ENCODE results near the gene FLT1. TPM values are rescaled to one million over a fixed set of nuclear protein-coding genes. Genes with fewer than 3 reads are reported as not detected.

FLT1 gene
- polyA plus RNA-seq, 1 donor: 16.2 TPM

DNA sequence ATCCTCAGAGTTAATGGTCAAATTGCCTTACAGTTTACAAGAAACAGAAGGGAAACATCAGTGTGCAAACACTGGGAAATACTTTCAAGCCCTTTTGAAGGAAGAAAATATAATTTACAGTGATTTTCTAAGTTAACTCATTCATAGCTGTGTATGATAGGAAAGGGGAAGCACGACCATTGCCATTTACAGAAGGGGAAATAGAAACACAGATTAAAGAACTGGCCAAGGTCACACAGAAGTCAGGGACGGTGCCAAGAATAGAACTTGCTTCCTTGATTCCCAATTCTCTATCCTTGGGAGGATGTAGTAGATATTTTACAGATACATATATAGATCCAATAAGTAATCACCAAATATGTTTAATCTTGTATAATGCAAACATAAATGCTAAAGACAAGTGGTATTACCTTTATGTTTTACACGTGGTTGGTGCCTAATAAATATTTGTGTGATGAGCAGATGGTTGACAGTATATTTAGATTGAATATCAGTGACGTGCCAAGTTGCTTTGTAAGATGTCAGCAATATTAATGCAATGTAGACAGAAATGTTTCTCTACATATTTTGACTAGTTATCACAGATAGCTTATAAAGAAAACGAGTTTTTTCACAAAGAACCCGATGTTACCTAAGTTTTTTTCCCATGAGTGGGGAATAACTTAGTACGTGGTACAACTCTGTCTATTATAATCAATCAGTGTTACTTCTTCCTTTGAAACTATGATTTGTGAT, 73.1 kb downstream of the FLT1 start:
- no peak for DNase-seq

DNA sequence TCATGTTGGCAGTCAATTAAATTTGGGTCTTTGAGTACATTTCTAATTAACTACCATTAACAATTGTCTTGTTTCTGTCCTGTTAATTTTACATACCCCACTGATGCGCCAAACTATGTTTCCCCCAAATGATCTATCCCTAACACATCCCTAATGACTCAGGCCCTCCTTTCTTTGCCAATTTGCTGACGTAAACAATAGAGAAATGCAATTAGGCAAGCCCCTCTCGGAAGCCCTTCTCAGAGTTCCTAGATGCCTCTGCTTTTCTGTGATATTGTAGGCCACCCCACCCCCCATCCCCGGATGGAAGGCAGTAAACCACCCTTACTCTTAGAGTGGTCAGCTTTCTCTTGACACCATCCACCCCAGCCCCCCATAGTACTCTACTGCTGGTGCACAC, 74.2 kb downstream of the FLT1 start:
- no peak for DNase-seq

DNA sequence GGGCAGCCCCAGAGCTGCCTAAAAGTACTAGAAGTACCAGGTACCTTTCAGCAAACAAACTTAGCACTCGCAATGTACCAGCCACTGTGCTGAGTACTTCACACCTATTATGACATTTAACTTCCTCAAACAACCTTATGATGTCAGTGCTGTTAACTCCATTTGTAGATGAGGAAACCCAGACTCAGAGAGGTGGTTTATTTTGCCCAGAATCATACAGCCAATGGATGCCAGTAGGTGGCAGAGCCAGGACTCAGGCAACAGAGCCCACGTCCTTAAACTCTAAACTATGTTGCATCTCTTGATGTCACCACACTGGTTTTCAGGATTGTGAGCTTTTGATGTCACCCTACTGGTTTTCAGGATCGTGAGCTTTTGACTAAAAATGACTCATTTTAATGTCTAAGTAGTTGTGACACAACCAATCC, 78.9 kb downstream of the FLT1 start:
- DNase-seq: no peak

DNA sequence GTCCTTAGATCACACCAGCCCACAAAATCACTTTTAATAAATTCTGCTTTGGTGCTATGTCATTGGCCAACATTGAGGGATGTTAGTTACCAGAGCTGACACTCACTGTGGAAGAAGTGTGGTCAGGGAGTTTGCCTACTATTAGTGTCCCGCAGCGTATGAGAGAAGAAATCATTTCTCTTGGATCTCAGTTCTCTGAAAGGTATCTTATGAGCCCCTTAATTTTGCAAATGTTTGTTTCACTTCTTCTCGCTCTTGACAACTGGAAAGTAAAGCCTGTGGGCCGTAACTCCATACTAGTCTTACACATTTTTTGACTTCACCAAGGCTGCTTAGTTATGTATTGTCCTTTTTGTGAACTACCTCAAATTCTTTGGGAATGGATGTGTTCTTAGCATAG, 80.9 kb downstream of the FLT1 start:
- DNase-seq: no peak

DNA sequence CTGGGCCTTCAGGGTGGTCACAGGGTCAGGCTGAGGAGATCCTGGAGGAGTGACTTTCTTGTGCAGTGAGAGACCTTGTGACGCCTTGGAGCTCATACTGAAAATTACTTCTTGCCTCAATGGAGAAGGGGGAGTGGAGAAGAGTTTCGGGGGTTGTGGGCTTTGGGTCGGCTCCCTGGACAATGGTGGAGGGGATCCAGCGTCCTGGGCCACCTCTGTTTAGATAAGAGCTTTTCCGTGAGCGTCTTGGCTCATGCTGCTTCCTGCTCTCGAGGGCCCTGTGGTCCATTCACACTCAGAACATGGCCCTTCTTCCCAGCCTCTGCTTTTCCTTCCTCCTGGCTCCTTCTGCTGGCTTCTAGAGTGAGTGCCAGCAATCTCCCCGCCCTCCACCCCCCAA, 81.9 kb downstream of the FLT1 start:
- DNase-seq: no peak

DNA sequence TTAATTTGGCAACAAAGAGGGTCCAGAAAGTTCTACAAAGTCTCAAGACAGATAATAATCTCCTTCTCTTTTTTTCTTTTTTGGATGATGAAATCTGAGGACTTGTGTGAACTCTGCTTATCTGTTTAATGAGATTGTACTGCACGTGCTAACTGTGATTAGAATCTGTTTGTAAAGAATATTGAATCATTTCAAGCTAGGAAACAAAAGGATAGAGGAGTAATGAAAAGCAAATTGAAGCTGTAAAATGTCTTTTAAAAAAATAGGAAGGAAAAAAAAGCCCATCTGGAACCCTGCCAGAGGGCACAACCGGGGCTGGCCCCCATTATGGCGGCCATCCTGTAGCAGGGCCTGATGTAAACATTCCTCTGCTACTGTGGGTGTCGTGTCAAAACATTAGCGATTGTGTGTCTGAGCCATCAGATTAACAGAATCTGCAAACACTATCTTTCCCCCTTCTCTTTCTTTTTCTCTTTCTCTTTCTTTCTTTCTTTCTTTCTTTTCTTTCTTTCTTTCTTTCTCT, 83.0 kb downstream of the FLT1 start:
- DNase-seq: no peak

DNA sequence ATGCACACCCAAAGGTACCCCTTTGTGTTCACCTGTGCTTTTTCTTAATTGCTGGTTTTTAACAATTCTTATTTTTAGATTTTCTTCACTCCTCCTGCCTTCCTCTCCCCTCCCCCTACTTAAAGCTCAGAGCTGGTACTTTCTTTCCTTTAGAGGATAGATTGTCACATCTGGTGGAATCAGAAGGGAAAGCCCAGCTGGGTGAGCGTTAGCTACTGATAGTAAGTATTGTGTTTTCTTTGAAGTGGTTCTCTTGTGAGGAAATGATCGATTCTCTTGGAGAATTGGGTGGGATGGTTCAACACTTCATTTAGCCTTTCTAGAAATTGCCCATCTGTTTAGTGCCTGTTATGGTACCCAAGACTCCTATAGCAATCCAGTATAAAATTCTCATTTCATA, 84.8 kb downstream of the FLT1 start:
- DNase-seq: no peak

DNA sequence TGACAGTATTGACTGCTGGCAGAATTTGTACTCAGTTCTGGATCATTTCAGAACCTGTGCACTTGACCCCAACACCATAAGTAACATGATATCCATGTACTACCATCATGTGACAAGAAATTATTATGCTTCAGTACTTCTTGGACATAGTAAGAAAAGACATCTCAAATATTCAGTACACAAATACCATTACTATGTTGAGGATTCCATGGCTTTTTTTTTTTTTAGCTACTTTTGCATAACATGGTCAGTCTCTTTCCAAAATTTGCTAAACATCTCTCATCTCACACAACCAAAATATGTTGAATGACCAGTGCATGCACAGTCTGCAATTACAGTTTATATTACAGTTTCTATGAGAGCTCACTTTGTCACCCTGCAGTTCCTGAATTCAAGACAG, 85.3 kb downstream of the FLT1 start:
- no peak for DNase-seq

DNA sequence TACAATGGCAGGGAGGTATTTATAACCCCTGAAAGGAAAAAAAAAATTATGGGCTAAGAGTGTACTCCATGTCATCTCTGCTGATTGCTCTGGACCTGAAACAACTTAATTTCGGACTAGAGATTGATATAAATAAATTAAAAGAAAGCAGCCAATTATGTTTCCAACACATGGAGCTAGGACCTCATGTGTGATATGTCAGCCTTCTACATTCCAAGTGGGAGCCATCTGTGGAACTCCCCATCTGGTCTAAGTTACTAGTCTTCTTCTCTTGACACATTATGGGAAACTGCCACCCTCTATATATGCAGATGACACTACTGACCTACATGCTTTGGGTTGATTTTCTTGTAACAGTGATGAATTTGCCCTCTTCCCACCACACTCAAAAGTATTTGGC, 86.1 kb downstream of the FLT1 start:
- no peak for DNase-seq

DNA sequence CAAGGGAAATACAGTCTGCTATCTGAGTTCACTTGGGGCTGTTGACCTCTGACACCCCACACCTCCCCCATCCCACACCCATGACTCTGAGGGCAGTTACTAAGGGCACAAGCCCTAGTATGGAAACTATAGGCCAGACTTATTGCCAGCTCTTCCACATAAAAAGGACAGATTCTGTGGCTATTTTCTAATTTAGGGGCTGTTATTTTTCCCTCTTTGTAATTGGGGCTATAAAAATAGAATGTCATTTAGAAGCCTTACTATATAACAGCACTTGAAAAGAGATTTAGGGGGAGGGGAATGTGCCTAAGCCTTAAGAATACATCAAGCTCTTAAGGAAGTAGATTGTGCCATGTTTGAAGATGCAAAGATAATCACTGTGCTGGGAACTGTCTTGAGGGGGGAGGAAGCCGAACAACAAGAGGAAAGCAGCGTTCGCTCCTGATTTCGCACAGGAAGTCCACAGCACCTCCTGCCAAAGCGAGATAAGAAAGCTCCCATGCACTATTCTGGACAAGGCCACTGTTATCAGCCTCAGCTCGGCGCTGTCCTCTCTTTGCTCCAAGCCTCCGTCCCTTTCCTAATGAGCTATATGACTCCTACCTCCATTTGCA, 86.6 kb downstream of the FLT1 start:
- DNase-seq: no peak

DNA sequence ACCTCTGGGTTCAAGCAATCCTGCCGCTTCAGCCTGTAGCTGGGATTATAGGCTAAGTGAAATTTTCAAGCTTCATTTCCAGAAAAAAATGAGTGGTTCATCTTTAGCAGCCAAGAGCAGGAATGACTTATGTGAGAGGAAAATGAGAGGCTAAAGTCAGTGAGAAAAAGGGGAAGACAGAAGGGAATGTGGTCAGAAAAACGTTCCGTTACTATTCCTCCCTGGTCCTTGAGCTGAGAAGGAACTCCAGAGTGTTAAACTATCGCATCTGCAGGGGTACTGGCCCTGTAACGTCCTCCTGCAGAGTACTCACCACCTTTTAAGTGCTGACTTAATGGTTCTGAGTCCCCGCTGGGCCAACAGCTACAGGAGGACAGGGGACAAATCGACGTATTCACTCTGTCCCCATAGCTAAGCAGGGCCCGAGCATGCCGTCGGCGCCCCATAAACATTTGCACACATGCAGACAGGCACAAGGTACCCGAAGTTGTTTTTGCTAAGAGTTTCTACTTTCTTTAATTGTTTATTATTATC, 88.1 kb downstream of the FLT1 start:
- no peak for DNase-seq

DNA sequence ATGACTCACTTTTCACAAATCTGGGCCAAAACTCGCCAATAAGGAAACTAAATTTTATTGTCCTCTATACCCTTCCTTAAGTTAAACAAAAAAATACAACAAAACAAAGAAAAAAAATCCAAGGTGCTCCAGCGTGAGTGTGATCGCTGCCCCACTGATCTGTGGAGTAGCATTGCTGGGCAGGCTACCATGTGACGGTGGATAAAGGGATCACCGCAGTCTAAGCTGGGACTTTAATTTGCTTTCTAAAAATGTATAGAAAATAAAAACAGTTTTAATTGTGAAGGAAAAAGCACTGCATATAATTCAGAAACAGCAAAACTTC, 92.9 kb downstream of the FLT1 start:
- no peak for DNase-seq

DNA sequence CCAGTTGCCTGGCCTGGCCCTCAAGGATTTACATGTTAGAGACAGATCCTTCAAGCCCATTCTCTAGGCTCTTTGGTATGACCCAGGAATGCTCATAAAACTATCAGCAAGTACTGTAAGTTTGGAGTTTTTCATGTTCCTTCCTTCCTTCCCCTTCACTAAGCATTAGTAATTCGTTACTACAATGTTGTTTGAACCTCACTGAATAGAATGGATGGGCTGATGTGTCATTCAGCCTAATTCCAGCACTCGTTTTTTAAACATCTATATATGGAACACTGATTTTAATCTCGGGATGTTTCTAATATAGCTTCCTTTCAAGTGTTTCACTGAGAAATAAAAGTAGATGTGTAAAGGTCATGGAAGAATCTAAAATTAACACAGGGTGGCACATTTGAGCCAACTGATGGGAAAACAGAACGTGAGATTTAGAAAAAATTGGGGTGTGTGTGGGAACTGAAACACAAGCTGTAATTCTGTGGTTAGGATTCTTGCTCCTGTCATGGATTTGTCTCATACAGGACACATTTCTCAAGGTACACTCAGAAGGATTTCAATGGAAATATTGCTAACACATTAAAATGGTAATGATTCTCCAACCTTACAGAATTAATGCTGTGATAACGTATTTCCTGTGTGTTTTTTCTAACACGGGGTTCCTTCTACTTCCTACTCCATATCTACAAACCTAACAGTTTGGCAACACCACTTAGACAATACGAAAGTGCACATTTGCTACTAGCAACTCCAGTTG, 93.4 kb downstream of the FLT1 start:
- no peak for DNase-seq

DNA sequence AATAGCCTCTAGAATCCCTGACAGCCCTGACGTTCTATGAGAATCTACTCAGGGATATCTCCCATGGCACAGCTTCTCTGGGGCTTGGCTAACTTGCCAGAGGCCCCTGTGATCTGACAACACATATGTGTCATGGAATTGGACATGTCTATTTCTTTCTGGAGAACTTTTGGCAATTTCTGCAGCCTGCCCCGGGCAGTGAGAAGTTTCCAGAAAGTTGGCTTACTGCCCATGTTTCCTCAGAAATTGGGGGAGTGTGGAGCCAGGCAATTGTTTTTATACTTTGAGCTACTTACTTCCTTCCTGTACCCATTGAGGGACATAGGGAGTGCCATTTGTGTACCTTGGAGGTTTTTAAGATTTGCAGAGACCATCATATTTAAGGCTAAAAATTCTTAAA, 98.9 kb downstream of the FLT1 start:
- no peak for DNase-seq

DNA sequence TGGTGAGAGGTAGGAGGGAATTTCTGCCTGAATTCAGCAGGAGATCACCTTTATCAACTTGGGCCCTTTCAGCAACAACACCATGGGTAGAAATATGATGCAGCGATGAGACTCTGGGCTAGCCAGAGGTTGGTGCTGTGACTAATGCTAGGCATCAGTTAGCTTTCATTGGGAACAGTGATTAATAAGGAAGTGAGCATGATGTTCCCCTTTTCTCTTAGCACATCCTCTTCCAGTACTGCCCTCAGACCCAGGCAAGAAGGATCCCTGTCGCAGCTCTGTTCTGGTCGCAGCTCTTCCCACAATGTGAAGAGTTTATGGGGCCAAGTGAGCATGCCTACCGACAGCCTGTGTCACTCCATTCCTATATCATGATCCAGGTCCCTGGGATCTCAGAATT, 100.5 kb downstream of the FLT1 start:
- no peak for DNase-seq

DNA sequence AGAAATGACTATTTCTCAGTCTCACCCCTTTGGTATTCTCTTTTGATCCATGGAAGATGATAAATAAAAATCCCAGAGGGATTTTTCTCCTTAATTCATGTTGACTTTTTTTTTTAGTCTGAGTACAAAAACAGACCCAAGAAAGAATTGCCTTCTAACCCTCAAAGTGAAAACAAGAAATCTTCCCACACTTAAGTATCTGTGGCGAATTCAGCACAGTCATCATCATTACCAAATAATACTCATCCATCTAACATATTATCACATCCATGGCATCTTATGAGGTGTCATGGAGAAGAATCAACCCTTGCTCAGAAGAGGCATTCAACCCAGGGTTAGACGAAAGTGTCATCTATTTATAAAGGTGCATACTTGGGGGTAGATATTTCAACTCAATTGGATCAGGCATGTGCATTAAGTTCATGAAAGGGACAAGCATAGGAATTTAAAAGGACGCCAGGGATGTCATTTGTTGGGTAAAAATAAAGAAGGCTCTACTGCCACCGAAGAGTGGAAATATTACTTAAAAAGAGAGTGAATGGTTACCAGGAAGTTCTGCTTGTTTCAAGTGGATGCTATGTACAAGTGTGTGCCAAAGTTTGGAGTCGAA, 101.9 kb downstream of the FLT1 start:
- DNase-seq: no peak

DNA sequence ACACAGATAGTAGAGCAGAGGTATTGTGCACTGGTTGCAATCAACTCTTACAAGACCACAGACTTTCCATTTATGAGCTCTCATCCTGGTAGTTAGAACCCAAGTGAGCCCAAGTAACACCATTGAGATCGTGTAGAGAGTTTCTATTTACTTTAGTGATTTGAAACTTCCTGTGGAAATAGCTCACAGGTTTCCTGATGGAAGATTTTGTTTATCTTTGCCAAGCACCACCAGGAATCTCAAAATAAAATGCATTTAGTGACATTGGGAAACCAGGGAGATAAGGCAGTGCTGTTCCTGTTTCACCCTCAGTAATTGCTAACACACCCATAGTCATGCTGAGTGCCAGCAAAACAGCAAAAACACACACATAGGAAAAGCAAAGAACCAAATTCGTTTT, 102.5 kb downstream of the FLT1 start:
- no peak for DNase-seq

DNA sequence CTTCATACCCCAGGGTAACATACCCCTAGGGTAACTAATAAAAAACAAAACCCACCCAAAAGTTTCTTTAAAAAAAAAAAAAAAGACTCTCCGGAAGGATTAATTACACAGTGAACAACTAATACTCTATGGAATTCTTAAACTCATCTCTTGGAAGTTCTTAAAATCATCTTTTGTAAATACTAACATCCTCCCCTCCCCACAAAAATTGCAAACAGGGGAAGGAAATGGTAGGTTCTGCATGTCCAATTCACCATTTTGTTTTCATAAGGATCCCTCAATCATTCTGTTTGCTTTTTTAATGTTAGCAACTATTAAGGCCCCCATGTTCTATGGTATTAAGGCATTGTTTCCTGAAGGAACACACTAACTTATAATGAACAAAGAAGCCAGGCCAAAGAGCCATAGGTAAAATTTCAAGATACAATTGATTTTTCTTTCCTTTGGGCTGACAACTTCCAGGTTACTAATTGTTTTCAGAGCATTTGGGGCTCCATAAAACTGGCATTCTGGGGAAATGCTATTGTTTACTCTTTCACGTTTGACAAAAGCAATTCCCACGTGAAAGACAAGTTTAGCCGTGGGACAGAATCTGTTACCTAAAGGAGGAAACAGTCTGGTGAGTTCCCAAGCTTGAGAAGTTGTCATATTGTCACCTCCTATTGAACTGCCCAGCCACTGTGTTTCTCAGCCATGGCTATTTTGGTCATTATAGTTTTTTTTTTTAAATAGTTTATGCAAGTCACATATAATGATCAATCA, 107.0 kb downstream of the FLT1 start:
- DNase-seq: no peak

DNA sequence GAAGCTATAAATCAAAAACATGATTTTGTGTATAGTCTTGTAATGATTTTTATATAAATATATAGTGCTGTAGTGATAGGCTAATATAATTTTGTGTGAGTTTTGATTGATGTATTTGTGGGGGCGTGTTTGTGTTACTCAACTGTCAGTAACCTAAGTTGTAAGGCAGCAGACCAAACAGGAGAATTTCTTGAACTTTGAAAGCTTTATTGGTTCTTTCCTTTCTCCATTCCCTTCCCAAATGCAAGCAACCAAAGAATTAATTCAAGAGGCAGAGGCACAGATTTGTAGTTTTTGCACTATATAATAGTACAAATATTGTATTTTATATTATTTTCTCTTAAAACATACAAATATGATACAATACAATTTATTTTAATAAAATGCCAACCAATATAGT, 109.6 kb downstream of the FLT1 start:
- DNase-seq: no peak

DNA sequence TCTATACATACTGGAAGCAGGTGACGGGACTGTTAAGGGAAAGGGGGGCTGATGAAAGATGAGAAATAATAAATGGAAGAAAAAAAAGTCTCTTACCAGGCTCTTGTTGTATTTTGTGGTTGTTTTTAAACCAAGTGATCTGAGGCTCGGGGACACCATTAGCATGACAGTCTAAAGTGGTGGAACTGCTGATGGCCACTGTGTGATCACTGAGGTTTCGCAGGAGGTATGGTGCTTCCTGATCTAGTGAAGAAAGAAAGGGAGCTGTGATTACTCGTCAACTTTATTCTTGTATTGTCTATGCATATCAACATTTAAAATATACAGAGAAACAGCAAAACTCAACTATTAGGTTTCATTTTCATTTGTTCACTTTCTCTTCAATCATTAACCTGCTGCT, 110.1 kb downstream of the FLT1 start:
- DNase-seq: no peak

DNA sequence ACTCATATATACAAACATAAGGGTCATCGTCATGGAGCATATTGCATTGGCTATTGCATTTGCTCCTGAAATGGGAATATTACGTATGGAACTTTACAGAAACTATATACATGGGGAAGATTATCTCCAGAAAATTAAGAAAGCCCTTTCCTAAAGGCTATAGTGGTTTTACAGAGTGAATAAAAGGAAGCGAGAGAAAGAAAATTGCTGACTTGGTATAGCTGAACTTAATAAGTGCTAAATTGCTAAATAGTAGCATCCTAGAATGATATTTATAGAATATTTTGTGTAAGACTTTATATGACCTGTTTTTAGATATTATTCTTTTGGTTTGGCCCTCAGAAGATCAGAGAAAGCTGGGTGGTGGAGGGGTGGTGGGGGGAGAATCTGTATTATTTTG, 114.6 kb downstream of the FLT1 start:
- DNase-seq: no peak

DNA sequence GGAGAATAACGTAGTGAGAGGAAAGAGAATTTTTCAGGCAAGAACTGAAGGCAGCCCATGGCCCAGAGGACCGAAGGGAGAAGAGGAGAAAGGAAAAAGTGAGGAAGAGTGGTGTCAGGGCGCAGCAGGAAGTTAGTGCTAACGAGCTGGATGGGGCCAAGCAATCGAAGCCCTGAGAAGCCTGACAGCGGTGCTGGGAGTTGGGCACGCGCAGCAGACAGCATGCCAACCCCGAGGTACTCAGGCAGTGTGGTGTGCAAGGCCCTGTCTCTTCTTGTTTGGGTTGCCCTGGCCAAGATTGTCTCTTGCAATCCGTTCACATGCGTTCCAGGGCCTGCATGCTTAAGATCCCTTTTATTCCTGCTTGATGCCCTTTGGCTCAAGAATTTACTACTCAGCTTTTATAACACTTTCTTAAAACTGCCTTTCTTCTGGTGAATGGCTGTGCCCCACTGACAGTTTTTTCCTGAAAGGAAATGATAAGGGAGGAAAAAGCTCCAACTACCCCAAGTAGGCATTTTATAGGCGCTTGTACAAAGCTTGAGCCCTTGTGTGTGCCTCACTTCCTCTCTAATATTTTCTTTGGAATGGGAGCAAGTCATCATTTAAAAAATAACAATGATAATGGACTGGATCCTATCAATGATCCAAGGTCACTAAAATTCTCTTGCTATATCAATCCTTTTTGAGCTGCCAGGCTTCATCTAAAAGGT, 115.4 kb downstream of the FLT1 start:
- DNase-seq: no peak
